ENCODE measurements around the gene CTSZ. TPM values are rescaled to one million over a fixed set of nuclear protein-coding genes. Genes with fewer than 3 reads are reported as not detected.

Gene CTSZ
- total and polyA plus RNA-seq, 3 donors from 2014 or later, result 49.4 to 120 (median 77.4) TPM

- DNase-seq, result no peak
- WGBS, 2 donors, result 71 to 74% methylated on average over 17 of the region's 17 CpGs
- Histone ChIP-seq H3K27me3 (no peaks in the 10 kb centered on the region), H3K4me3 (no peak overlapping the region), H3K36me3 (ENCODE audit: low read depth, missing control alignments) (no peaks in the 10 kb centered on the region), H3K9me3 (no peaks in the 10 kb centered on the region), H3K4me1 (peaks cover 6% of the 10 kb centered on the region), H3K27ac (no peak overlapping the region)
- intact Hi-C loops (cut with DNase I; ENCODE audit: low total_unique reads), result no loop called here
- TF ChIP-seq POLR2A (IDR thresholded peaks at IDR 0.05), result no peak
- TF ChIP-seq CTCF (IDR thresholded peaks at IDR 0.05), result no peak
Observed at GRCh38 chr20:59010995-59011873, 4.2 kb upstream of the CTSZ start.

- H3K9me3 ChIP-seq, result no peaks in the 10 kb centered on the region
- no peak for TF ChIP-seq CTCF (IDR thresholded peaks at IDR 0.05)
- TF ChIP-seq POLR2A (IDR thresholded peaks at IDR 0.05), result no peak
- H3K36me3 ChIP-seq (ENCODE audit: low read depth, missing control alignments), result no peaks in the 10 kb centered on the region
- intact Hi-C loops (cut with DNase I; ENCODE audit: low total_unique reads), result no loop called here
- H3K4me3 ChIP-seq, result no peak overlapping the region
- H3K27me3 ChIP-seq, result no peaks in the 10 kb centered on the region
- no peak overlapping the region for H3K27ac ChIP-seq
- no peak for DNase-seq
- peaks cover 9% of the 10 kb centered on the region for H3K4me1 ChIP-seq
- WGBS, 2 donors, result 76 to 85% methylated on average over 5 to 8 of the region's 8 CpGs
Observed at GRCh38 chr20:59010321-59010994, 3.4 kb upstream of the CTSZ start.

- Histone ChIP-seq H3K27me3 (no peaks in the 10 kb centered on the region), H3K36me3 (ENCODE audit: low read depth, missing control alignments) (no peaks in the 10 kb centered on the region), H3K27ac (no peak overlapping the region), H3K4me3 (no peak overlapping the region), H3K4me1 (peaks cover 9% of the 10 kb centered on the region), H3K9me3 (no peaks in the 10 kb centered on the region)
- 90 to 94% methylated on average over 4 to 8 of the region's 8 CpGs for WGBS, 2 donors
- DNase-seq, result no peak
- no peak for TF ChIP-seq POLR2A (IDR thresholded peaks at IDR 0.05)
- no peak for TF ChIP-seq CTCF (IDR thresholded peaks at IDR 0.05)
- intact Hi-C loops (cut with DNase I; ENCODE audit: low total_unique reads), result no loop called here
Observed at GRCh38 chr20:59008715-59009336, 1.8 kb upstream of the CTSZ start.

GRCh38 chr20:59007665-59008511, 834 bp upstream of the CTSZ start:
- Histone ChIP-seq H3K27me3 (no peaks in the 10 kb centered on the region), H3K9me3 (no peaks in the 10 kb centered on the region), H3K4me3 (peak overlapping the region; percentile 57 to 70), H3K36me3 (ENCODE audit: low read depth, missing control alignments) (no peaks in the 10 kb centered on the region), H3K4me1 (peaks cover 9% of the 10 kb centered on the region), H3K27ac (peak overlapping the region; percentile 45 to 68)
- no peak for DNase-seq
- intact Hi-C loops (cut with DNase I; ENCODE audit: low total_unique reads), result no loop called here
- 68 to 80% methylated on average over 19 to 23 of the region's 24 CpGs for WGBS, 2 donors
- no peak for TF ChIP-seq POLR2A (IDR thresholded peaks at IDR 0.05)
- no peak for TF ChIP-seq CTCF (IDR thresholded peaks at IDR 0.05)
